ENCODE results near the gene CAMTA1. TPM values are rescaled to one million over a fixed set of nuclear protein-coding genes. Genes with fewer than 3 reads are reported as not detected.

Gene CAMTA1
- total RNA-seq, 1 donor from 2014 or later: 268 TPM

GRCh38 chr1:6802893-6803292 lies 17.6 kb downstream of the CAMTA1 start:
- Histone ChIP-seq H2AFZ (replicated peaks) (no peak overlapping the region), H3K4me2 (no peak overlapping the region), H3K27ac (no peak overlapping the region), H3F3A (ENCODE audit: low read depth) (no peaks in the 10 kb centered on the region), H3K9ac (no peak overlapping the region), H3K79me2 (ENCODE audit: low read depth) (peaks cover 98% of the 10 kb centered on the region), H3K27me3 (no peaks in the 10 kb centered on the region), H4K20me1 (ENCODE audit: low read depth) (peaks cover 98% of the 10 kb centered on the region), H3K36me3 (no peaks in the 10 kb centered on the region), H3K4me3 (no peak overlapping the region), H3K4me1 (no peaks in the 10 kb centered on the region), H3K9me3 (ENCODE audit: low read depth) (no peaks in the 10 kb centered on the region)
- Mint-ChIP-seq H3K36me3 (peaks cover 1% of the 10 kb centered on the region), H3K9me3 (no peaks in the 10 kb centered on the region), H3K27ac (no peak overlapping the region), H3K4me3 (no peak overlapping the region), H3K4me1 (peaks cover 2% of the 10 kb centered on the region), H3K27me3 (ENCODE audit: insufficient read depth, low read depth) (peaks cover 2% of the 10 kb centered on the region)
- TF ChIP-seq EZH2phosphoT487 (IDR thresholded peaks at IDR 0.05): no peak
- TF ChIP-seq EZH2 (IDR thresholded peaks at IDR 0.05): no peak
- TF ChIP-seq CTCF (IDR thresholded peaks at IDR 0.05): no peak
- no peak for DNase-seq (ENCODE audit: low spot score)

- Histone ChIP-seq H3K36me3 (no peaks in the 10 kb centered on the region), H3K4me3 (no peak overlapping the region), H3K27me3 (no peaks in the 10 kb centered on the region), H3K4me2 (no peak overlapping the region), H3K79me2 (ENCODE audit: low read depth) (peaks cover 98% of the 10 kb centered on the region), H3K9ac (no peak overlapping the region), H3K4me1 (no peaks in the 10 kb centered on the region), H3K9me3 (ENCODE audit: low read depth) (no peaks in the 10 kb centered on the region), H3K27ac (no peak overlapping the region), H4K20me1 (ENCODE audit: low read depth) (peaks cover 98% of the 10 kb centered on the region), H3F3A (ENCODE audit: low read depth) (no peaks in the 10 kb centered on the region), H2AFZ (replicated peaks) (no peak overlapping the region)
- peaks cover 1% of the 10 kb centered on the region for H3K36me3 Mint-ChIP-seq
- H3K4me1 Mint-ChIP-seq: peaks cover 2% of the 10 kb centered on the region
- no peaks in the 10 kb centered on the region for H3K9me3 Mint-ChIP-seq
- TF ChIP-seq EZH2phosphoT487 (IDR thresholded peaks at IDR 0.05): no peak
- no peak for TF ChIP-seq EZH2 (IDR thresholded peaks at IDR 0.05)
- no peak for TF ChIP-seq CTCF (IDR thresholded peaks at IDR 0.05)
- H3K27ac Mint-ChIP-seq: no peak overlapping the region
- peaks cover 2% of the 10 kb centered on the region for H3K27me3 Mint-ChIP-seq (ENCODE audit: insufficient read depth, low read depth)
- no peak for DNase-seq (ENCODE audit: low spot score)
- H3K4me3 Mint-ChIP-seq: no peak overlapping the region
Observed at GRCh38 chr1:6803357-6803756, 18.1 kb downstream of the CAMTA1 start.

GRCh38 chr1:6805004-6805416 lies 19.8 kb downstream of the CAMTA1 start:
- Histone ChIP-seq H3K4me3 (no peak overlapping the region), H2AFZ (replicated peaks) (no peak overlapping the region), H3K36me3 (no peaks in the 10 kb centered on the region), H3K9ac (no peak overlapping the region), H3K9me3 (ENCODE audit: low read depth) (no peaks in the 10 kb centered on the region), H3F3A (ENCODE audit: low read depth) (no peaks in the 10 kb centered on the region), H3K4me1 (no peaks in the 10 kb centered on the region), H3K27me3 (no peaks in the 10 kb centered on the region), H3K79me2 (ENCODE audit: low read depth) (peaks cover 98% of the 10 kb centered on the region), H3K27ac (no peak overlapping the region), H4K20me1 (ENCODE audit: low read depth) (peaks cover 98% of the 10 kb centered on the region), H3K4me2 (no peak overlapping the region)
- TF ChIP-seq CTCF (IDR thresholded peaks at IDR 0.05): no peak
- TF ChIP-seq EZH2phosphoT487 (IDR thresholded peaks at IDR 0.05): no peak
- no peak for TF ChIP-seq EZH2 (IDR thresholded peaks at IDR 0.05)
- H3K4me3 Mint-ChIP-seq: no peak overlapping the region
- H3K36me3 Mint-ChIP-seq: peaks cover 1% of the 10 kb centered on the region
- H3K27me3 Mint-ChIP-seq (ENCODE audit: insufficient read depth, low read depth): peaks cover 2% of the 10 kb centered on the region
- no peak overlapping the region for H3K27ac Mint-ChIP-seq
- peaks cover 2% of the 10 kb centered on the region for H3K4me1 Mint-ChIP-seq
- DNase-seq (ENCODE audit: low spot score): no peak
- H3K9me3 Mint-ChIP-seq: no peaks in the 10 kb centered on the region

All from neural progenitor cell (in vitro differentiated cells).